GM12878 (cell line): Measurements from ENCODE around the gene CENPK. TPM values are rescaled to one million over a fixed set of nuclear protein-coding genes. Genes with fewer than 3 reads are reported as not detected.
"Not testable (repeated sequence)": the region's sequence is repeated elsewhere in the genome, so short reads cannot be mapped to it uniquely, and the experiment has no call there.

ENCODE experiments used
- ATAC-seq: fragments of 200-7000 bp; cut with Tn5 transposase; 3 replicates; pipeline ENCODE4 v1.9.1; 2020; ENCODE audit warnings: mild to moderate bottlenecking, moderate library complexity
- BruUV-seq: library from RNA; stranded (reverse); fragments of 400-500 nt; replicated peaks from 2 replicates; lab custom pipeline; 2021; lab: Mats Ljungman, UMichigan
- CTCF ChIA-PET: fragments of 300-600 bp; sonication (Branson Sonifier 250); formaldehyde crosslinking; extraction: SDS; loops from one replicate; lab custom pipeline; 2021; ENCODE audit warnings: inconsistent platforms; lab: Yijun Ruan, JAX
- POLR2A ChIA-PET: fragments of 350-600 bp; formaldehyde crosslinking; extraction: SDS; loops from one replicate; lab custom pipeline; 2021; ENCODE audit warnings: inconsistent platforms; lab: Charles Lee
- RAD21 ChIA-PET: fragments of 300-600 bp; sonication (Branson Sonifier 250); formaldehyde crosslinking; loops from one replicate; lab custom pipeline; 2023; ENCODE audit warnings: antibody characterized with exemption; ENCODE audit not compliant: unreplicated experiment; lab: Charles Lee
- SMC1A ChIA-PET: fragments of 300-600 bp; sonication (Branson Sonifier 250); formaldehyde crosslinking; loops from one replicate; lab custom pipeline; 2023; ENCODE audit not compliant: unreplicated experiment, uncharacterized antibody; lab: Charles Lee
- DNase-seq: peaks from one replicate; pipeline ENCODE4 v3.0.0-alpha.2; 2011; ENCODE audit warnings: low read depth, low spot score
- FAIRE-seq: peaks from 3 replicates; lab custom pipeline; 2011; peaks lifted over from hg19 to GRCh38; lab: Jason Lieb, UNC
- H2AFZ ChIP-seq: 2 replicates; pipeline ENCODE4 v1.6.0; 2011; ENCODE audit warnings: low read depth, low read length, control low read depth; ENCODE audit not compliant: control insufficient read depth
- H3K27ac ChIP-seq: 2 replicates; pipeline ENCODE4 v1.5.1; 2011; ENCODE audit warnings: control low read depth; ENCODE audit not compliant: control insufficient read depth, insufficient read depth
- H3K27me3 ChIP-seq, 2 experiments: replicated peaks in 1 of 2; 2 replicates each; pipeline versions ENCODE4 v1.6.0 to v1.6.1; 2011; ENCODE audit warnings: low read length in 1 of 2; ENCODE audit not compliant: control insufficient read depth in 2 of 2, insufficient read depth in 2 of 2
- H3K36me3 ChIP-seq, 2 experiments: 2 replicates each; pipeline ENCODE4 v1.5.1; 2011; ENCODE audit warnings: low read length in 1 of 2; ENCODE audit not compliant: control insufficient read depth in 2 of 2, insufficient read depth in 2 of 2
- H3K4me1 ChIP-seq: 2 replicates; pipeline ENCODE4 v1.6.1; 2011; ENCODE audit warnings: mild to moderate bottlenecking, low read length, moderate library complexity, mixed read lengths; ENCODE audit not compliant: control insufficient read depth, insufficient read depth
- H3K4me2 ChIP-seq: 2 replicates; pipeline ENCODE4 v1.6.0; 2011; ENCODE audit warnings: control low read depth; ENCODE audit not compliant: control insufficient read depth, insufficient read depth
- H3K4me3 ChIP-seq: fragments of 200-600 bp; sonication (generic); 2 replicates; pipeline ENCODE4 v1.5.1; 2016
- H3K79me2 ChIP-seq: 2 replicates; pipeline ENCODE4 v1.6.0; 2011; ENCODE audit warnings: low read length; ENCODE audit not compliant: control insufficient read depth, insufficient read depth
- H3K9ac ChIP-seq: 2 replicates; pipeline ENCODE4 v1.8.0; 2011; ENCODE audit warnings: low read length, control low read depth, mixed read lengths; ENCODE audit not compliant: control insufficient read depth, insufficient read depth
- H3K9me3 ChIP-seq: replicated peaks from 3 replicates; pipeline ENCODE4 v1.5.1; 2011; ENCODE audit warnings: mild to moderate bottlenecking, low read length; ENCODE audit not compliant: control insufficient read depth, insufficient read depth
- H4K20me1 ChIP-seq: 2 replicates; pipeline ENCODE4 v1.6.0; 2011; ENCODE audit not compliant: control insufficient read depth, insufficient read depth
- EZH2 ChIP-seq: IDR thresholded peaks from 2 replicates; pipeline ENCODE4 v1.6.1; 2012; ENCODE audit warnings: low read depth, mild to moderate bottlenecking, control low read depth, inconsistent platforms, low read length, borderline replicate concordance; ENCODE audit not compliant: control insufficient read depth
- NFYB ChIP-seq: IDR thresholded peaks from 2 replicates; pipeline ENCODE4 v1.6.1; 2011; ENCODE audit warnings: low read depth, mild to moderate bottlenecking, low read length, improper control_type of control experiment, moderate library complexity; ENCODE audit not compliant: insufficient read depth
- SIN3A ChIP-seq: IDR thresholded peaks from 2 replicates; pipeline ENCODE4 v1.6.1; 2012; ENCODE audit warnings: low read depth, low read length, improper control_type of control experiment
- WGBS: methylation state at CpG from one replicate; pipeline ENCODE4 v1.1.6; 2016; ENCODE audit warnings: low lambda C conversion rate; ENCODE audit not compliant: insufficient replicate concordance, insufficient coverage; ENCODE audit errors: missing lambda C conversion rate; 5-methylcytosine and 5-hydroxymethylcytosine counted together
- in situ Hi-C: fragments of 300-500 bp; cut with MboI; formaldehyde crosslinking; loops from 9 replicates; pipeline ENCODE4 v1.14.3; 2018; ENCODE audit warnings: mixed read lengths
- intact Hi-C: fragments of 100-400 bp; cut with micrococcal nuclease; formaldehyde crosslinking; loops from one replicate; pipeline ENCODE4 v1.14.2; 2022; ENCODE audit not compliant: unreplicated experiment
- polyA plus RNA-seq, 11 experiments: library from polyadenylated mRNA; depleted of rRNA in 4 of 11; unstranded in 6 of 11; stranded (reverse) in 5 of 11; fragments of >200 nt; fragmentation: Nextera tagmentation in 4 of 11; fragmentation: Illumina TruSeq in 1 of 11; extraction: Ambion mirVana in 4 of 11; extraction: Trizol in 1 of 11; gene quantifications; 1 replicate in 1 of 11; 2 replicates in 10 of 11; pipeline versions ENCODE4 v1.2.1 to v1.2.3, GENCODE V29; 2011 to 2016; ENCODE audit warnings: inconsistent platforms in 2 of 11, missing spikeins in 2 of 11, low read depth in 1 of 11
- total RNA-seq, 4 experiments: library from RNA; depleted of rRNA in 3 of 4; stranded (reverse); fragments of >200 nt in 3 of 4; fragmentation: Illumina TruSeq in 1 of 4; extraction: Trizol in 1 of 4; gene quantifications; 2 replicates each; pipeline versions ENCODE4 v1.2.1 to v1.2.3, GENCODE V29; 2013 to 2021
- TF ChIP-seq, protein P1 (sequence below): fragments of 450-650 bp; IDR thresholded peaks from 2 replicates; pipeline ENCODE4 v1.6.1; 2018; ENCODE audit warnings: borderline replicate concordance, mild to moderate bottlenecking; ENCODE audit not compliant: partially characterized antibody
- TF ChIP-seq, protein P2 (sequence below): IDR thresholded peaks from 2 replicates; pipeline ENCODE4 v1.6.1; 2011; ENCODE audit warnings: mild to moderate bottlenecking, low read depth, low read length, moderate library complexity; ENCODE audit not compliant: insufficient replicate concordance
- TF ChIP-seq, protein P3 (sequence below): IDR thresholded peaks from 2 replicates; pipeline ENCODE4 v1.6.1; 2011; ENCODE audit warnings: borderline replicate concordance, low read depth, mild to moderate bottlenecking, moderate library complexity, mixed read lengths, low read length; ENCODE audit not compliant: insufficient read depth; ENCODE audit errors: extremely low read length

CENPK gene
- total and polyA plus RNA-seq, 10 of the 15 experiments (the other 5 are each of a cell fraction or from before 2014, with no cell fraction given): 29.5 to 94.3 (median 43.2) TPM

DNA sequence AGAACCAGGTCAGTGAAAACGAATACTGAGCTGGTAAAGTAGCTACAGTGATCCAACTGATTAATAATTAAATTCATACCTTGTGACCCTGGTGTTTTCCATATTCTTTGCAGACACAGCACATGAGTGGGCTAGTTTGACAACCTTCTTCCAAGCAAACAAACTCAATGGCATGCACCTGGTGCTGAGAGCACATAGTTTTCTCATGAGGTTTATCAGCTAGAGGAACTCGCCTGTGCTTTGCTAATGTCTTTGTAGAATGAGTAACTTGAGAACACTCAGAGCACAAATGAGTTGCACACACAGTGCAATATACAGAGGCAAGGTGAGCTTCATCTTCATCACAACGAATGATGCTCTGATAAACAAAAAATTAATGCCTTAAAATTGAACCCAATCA is 48.6 kb upstream of the CENPK start:
- H2AFZ ChIP-seq: no peak overlapping the region
- no peak overlapping the region for H3K4me2 ChIP-seq
- H3K36me3 ChIP-seq: peaks cover 0 to 31% of the 10 kb centered on the region in 2 experiments; a peak in 3 of 4 replicates
- CTCF ChIA-PET: no interaction called here
- H3K9me3 ChIP-seq: no peaks in the 10 kb centered on the region
- FAIRE-seq: no peak
- no peak for ATAC-seq
- in situ Hi-C loops: no loop called here
- H3K27me3 ChIP-seq: no peaks in the 10 kb centered on the region
- TF ChIP-seq SIN3A: no peak
- TF ChIP-seq, protein P1, sequence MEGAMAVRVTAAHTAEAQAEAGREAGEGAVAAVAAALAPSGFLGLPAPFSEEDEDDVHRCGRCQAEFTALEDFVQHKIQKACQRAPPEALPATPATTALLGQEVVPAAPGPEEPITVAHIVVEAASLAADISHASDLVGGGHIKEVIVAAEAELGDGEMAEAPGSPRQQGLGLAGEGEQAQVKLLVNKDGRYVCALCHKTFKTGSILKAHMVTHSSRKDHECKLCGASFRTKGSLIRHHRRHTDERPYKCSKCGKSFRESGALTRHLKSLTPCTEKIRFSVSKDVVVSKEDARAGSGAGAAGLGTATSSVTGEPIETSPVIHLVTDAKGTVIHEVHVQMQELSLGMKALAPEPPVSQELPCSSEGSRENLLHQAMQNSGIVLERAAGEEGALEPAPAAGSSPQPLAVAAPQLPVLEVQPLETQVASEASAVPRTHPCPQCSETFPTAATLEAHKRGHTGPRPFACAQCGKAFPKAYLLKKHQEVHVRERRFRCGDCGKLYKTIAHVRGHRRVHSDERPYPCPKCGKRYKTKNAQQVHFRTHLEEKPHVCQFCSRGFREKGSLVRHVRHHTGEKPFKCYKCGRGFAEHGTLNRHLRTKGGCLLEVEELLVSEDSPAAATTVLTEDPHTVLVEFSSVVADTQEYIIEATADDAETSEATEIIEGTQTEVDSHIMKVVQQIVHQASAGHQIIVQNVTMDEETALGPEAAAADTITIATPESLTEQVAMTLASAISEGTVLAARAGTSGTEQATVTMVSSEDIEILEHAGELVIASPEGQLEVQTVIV: no peak
- TF ChIP-seq, protein P2, sequence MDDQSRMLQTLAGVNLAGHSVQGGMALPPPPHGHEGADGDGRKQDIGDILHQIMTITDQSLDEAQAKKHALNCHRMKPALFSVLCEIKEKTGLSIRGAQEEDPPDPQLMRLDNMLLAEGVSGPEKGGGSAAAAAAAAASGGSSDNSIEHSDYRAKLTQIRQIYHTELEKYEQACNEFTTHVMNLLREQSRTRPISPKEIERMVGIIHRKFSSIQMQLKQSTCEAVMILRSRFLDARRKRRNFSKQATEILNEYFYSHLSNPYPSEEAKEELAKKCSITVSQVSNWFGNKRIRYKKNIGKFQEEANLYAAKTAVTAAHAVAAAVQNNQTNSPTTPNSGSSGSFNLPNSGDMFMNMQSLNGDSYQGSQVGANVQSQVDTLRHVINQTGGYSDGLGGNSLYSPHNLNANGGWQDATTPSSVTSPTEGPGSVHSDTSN: no peak
- TF ChIP-seq EZH2: no peak
- TF ChIP-seq, protein P3, sequence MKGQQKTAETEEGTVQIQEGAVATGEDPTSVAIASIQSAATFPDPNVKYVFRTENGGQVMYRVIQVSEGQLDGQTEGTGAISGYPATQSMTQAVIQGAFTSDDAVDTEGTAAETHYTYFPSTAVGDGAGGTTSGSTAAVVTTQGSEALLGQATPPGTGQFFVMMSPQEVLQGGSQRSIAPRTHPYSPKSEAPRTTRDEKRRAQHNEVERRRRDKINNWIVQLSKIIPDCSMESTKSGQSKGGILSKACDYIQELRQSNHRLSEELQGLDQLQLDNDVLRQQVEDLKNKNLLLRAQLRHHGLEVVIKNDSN: no peak
- TF ChIP-seq NFYB: no peak
- DNase-seq: no peak
- 95% methylated on average over 3 of the region's 3 CpGs for WGBS
- no peak overlapping the region for H3K4me3 ChIP-seq
- POLR2A ChIA-PET: interaction anchor here (0.9 to 1.0 kb wide), 2 partner anchors 10 to 48 kb away, joined by 4 read pairs; no protein-coding TSS in a partner anchor
- no peak overlapping the region for H3K9ac ChIP-seq
- no peaks in the 10 kb centered on the region for H3K4me1 ChIP-seq
- BruUV-seq: no TSS peak
- intact Hi-C loops: no loop called here
- no peaks in the 10 kb centered on the region for H3K79me2 ChIP-seq
- H4K20me1 ChIP-seq: no peaks in the 10 kb centered on the region
- H3K27ac ChIP-seq: no peak overlapping the region
- RAD21 ChIA-PET: no interaction called here
- SMC1A ChIA-PET: interaction anchor here (0.8 to 1.9 kb wide), 4 partner anchors 8 to 53 kb away, joined by 3 to 7 read pairs (median 3); no protein-coding TSS in a partner anchor

DNA sequence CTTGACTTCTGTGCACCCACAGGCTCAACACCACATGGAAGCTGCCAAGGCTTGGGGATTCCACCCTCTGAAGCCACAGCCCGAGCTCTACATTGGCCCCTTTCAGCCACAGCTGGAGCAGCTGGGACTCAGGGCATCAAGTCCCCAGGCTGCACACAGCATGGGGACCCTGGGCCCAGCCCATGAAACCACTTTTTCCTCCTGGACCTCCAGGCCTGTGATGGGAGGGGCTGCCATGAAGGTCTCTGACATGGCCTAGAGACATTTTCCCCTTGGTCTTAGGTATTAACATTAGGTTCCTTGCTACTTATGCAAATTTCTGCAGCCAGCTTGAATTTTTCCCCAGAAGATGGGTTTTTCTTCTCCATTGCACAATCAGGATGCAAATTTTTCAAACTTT is 38.8 kb upstream of the CENPK start:
- intact Hi-C loops, CTCF ChIA-PET, H2AFZ ChIP-seq, RAD21 ChIA-PET, H3K9ac ChIP-seq, H3K27ac ChIP-seq, H3K4me1 ChIP-seq, ATAC-seq, POLR2A ChIA-PET, SMC1A ChIA-PET, H3K9me3 ChIP-seq, BruUV-seq, H3K4me3 ChIP-seq, H4K20me1 ChIP-seq, H3K27me3 ChIP-seq, in situ Hi-C loops, FAIRE-seq, DNase-seq, H3K4me2 ChIP-seq, H3K79me2 ChIP-seq: not testable (repeated sequence)
- WGBS: 100% methylated on average over 1 of the region's 1 CpG
- peaks cover 0 to 21% of the 10 kb centered on the region in 2 experiments; a peak in 3 of 4 replicates for H3K36me3 ChIP-seq
